ENCODE results near the gene GNAT1. TPM values are rescaled to one million over a fixed set of nuclear protein-coding genes. Genes with fewer than 3 reads are reported as not detected.
A peak's percentile ranks its signal among the peaks of the same experiment; 100 is the strongest.

Gene GNAT1
- total and polyA plus RNA-seq, 2 of the 13 experiments (the other 11 are each of a cell fraction or from before 2014, with no cell fraction given) = 0.15 TPM; not detected in 1

DNA sequence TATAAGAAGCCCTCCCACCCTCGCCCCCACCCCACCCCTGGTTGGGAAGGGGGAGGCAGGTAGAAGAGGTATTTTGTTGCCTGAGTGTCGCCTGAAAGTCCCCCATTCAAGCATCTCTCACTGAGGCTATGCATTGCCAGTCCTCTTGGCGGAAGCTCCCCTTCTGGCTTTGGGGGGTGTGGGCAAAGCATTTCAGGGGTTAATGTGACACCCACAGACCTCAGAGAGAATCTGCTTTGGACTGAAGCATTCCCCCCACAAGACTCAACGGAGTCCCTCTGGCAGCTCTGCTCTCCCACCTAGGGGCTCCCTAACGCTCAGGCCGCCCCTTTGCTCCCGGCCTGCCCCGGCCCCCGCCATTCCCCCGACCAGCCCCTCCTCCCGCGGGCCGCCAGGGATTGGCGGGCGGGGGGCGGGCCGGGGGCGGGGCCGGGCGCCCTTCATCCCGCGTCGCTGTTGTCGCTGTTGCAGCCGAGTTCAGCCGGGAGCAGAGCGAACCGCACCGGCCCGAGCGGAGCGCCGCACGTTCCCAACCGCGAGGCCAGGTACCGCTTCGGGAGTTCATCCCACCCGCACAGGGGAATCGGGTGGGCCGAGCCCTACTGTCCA, 13.5 kb downstream of the GNAT1 start, which contains the start of gene SLC38A3 (continued):
- peak; percentile 85 for TF ChIP-seq POLR2AphosphoS5 (IDR thresholded peaks at IDR 0.05; ENCODE audit: low read depth, low read length)
- 0 out of 2 replicates have a peak, but pooled peaks have one; percentile 31 for TF ChIP-seq MEF2D (CRISPR knock-in tag; IDR thresholded peaks at IDR 0.05)
- peak; percentile 59; the same call in 1 of the 2 replicates for TF ChIP-seq MED1 (CRISPR knock-in tag; IDR thresholded peaks at IDR 0.05)
- TF ChIP-seq KMT2B (CRISPR knock-in tag; IDR thresholded peaks at IDR 0.05) = no peak
- TF ChIP-seq, protein P1, sequence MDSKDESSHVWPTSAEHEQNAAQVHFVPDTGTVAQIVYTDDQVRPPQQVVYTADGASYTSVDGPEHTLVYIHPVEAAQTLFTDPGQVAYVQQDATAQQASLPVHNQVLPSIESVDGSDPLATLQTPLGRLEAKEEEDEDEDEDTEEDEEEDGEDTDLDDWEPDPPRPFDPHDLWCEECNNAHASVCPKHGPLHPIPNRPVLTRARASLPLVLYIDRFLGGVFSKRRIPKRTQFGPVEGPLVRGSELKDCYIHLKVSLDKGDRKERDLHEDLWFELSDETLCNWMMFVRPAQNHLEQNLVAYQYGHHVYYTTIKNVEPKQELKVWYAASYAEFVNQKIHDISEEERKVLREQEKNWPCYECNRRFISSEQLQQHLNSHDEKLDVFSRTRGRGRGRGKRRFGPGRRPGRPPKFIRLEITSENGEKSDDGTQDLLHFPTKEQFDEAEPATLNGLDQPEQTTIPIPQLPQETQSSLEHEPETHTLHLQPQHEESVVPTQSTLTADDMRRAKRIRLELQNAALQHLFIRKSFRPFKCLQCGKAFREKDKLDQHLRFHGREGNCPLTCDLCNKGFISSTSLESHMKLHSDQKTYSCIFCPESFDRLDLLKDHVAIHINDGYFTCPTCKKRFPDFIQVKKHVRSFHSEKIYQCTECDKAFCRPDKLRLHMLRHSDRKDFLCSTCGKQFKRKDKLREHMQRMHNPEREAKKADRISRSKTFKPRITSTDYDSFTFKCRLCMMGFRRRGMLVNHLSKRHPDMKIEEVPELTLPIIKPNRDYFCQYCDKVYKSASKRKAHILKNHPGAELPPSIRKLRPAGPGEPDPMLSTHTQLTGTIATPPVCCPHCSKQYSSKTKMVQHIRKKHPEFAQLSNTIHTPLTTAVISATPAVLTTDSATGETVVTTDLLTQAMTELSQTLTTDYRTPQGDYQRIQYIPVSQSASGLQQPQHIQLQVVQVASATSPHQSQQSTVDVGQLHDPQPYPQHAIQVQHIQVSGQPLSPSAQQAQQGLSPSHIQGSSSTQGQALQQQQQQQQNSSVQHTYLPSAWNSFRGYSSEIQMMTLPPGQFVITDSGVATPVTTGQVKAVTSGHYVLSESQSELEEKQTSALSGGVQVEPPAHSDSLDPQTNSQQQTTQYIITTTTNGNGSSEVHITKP (CRISPR knock-in tag; IDR thresholded peaks at IDR 0.05; ENCODE audit: low read depth) = 0 out of 2 replicates have a peak, but pooled peaks have one; percentile 13
- TF ChIP-seq ZSCAN31 (CRISPR knock-in tag; IDR thresholded peaks at IDR 0.05; ENCODE audit: low read depth) = no peak
- TF ChIP-seq, protein P2, sequence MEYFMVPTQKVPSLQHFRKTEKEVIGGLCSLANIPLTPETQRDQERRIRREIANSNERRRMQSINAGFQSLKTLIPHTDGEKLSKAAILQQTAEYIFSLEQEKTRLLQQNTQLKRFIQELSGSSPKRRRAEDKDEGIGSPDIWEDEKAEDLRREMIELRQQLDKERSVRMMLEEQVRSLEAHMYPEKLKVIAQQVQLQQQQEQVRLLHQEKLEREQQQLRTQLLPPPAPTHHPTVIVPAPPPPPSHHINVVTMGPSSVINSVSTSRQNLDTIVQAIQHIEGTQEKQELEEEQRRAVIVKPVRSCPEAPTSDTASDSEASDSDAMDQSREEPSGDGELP (IDR thresholded peaks at IDR 0.05; ENCODE audit: borderline replicate concordance, low read depth) = 0 out of 2 replicates have a peak, but pooled peaks have one; percentile 18
- TF ChIP-seq, protein P3, sequence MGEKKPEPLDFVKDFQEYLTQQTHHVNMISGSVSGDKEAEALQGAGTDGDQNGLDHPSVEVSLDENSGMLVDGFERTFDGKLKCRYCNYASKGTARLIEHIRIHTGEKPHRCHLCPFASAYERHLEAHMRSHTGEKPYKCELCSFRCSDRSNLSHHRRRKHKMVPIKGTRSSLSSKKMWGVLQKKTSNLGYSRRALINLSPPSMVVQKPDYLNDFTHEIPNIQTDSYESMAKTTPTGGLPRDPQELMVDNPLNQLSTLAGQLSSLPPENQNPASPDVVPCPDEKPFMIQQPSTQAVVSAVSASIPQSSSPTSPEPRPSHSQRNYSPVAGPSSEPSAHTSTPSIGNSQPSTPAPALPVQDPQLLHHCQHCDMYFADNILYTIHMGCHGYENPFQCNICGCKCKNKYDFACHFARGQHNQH (CRISPR knock-in tag; IDR thresholded peaks at IDR 0.05) = peak; percentile 35; the same call in 1 of the 2 replicates
- TF ChIP-seq GFI1 (CRISPR knock-in tag; IDR thresholded peaks at IDR 0.05; ENCODE audit: borderline replicate concordance) = no peak
- TF ChIP-seq, protein P4, sequence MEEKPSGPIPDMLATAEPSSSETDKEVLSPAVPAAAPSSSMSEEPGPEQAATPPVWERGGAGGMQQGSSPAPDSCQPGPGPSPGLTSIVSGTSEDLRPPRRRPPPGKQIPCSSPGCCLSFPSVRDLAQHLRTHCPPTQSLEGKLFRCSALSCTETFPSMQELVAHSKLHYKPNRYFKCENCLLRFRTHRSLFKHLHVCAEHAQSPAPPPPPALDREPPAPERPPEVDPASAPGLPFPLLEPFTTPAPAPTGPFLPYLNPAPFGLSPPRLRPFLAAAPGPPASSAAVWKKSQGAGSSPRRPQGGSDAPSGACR (CRISPR knock-in tag; IDR thresholded peaks at IDR 0.05) = 0 out of 2 replicates have a peak, but pooled peaks have one; percentile 63
- no peak for TF ChIP-seq ATRX (CRISPR knock-in tag; IDR thresholded peaks at IDR 0.05; ENCODE audit: borderline replicate concordance)
- no peak for TF ChIP-seq SMC3 (IDR thresholded peaks at IDR 0.05; ENCODE audit: low read length)
- TF ChIP-seq ELF4 (CRISPR knock-in tag; IDR thresholded peaks at IDR 0.05; ENCODE audit: borderline replicate concordance) = no peak
- no peak for TF ChIP-seq ZMYM2 (CRISPR knock-in tag; IDR thresholded peaks at IDR 0.05)
- 0 out of 2 replicates have a peak, but pooled peaks have one; percentile 8 for TF ChIP-seq BHLHE40 (IDR thresholded peaks at IDR 0.05; ENCODE audit: low read length)
- TF ChIP-seq ZNF607 (CRISPR knock-in tag; IDR thresholded peaks at IDR 0.05; ENCODE audit: borderline replicate concordance) = peak; percentile 65
- TF ChIP-seq, protein P5, sequence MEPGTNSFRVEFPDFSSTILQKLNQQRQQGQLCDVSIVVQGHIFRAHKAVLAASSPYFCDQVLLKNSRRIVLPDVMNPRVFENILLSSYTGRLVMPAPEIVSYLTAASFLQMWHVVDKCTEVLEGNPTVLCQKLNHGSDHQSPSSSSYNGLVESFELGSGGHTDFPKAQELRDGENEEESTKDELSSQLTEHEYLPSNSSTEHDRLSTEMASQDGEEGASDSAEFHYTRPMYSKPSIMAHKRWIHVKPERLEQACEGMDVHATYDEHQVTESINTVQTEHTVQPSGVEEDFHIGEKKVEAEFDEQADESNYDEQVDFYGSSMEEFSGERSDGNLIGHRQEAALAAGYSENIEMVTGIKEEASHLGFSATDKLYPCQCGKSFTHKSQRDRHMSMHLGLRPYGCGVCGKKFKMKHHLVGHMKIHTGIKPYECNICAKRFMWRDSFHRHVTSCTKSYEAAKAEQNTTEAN (CRISPR knock-in tag; conservative IDR thresholded peaks at IDR 0.05) = 0 out of 2 replicates have a peak, but pooled peaks have one; percentile 25
- TF ChIP-seq LCORL (IDR thresholded peaks at IDR 0.05) = no peak
- 0 out of 2 replicates have a peak, but pooled peaks have one; percentile 34 for TF ChIP-seq LCORL (CRISPR knock-in tag; IDR thresholded peaks at IDR 0.05)
- 0 out of 2 replicates have a peak, but pooled peaks have one; percentile 13 for TF ChIP-seq FOXA3 (CRISPR knock-in tag; IDR thresholded peaks at IDR 0.05)

Data from HepG2 (cell line).